OCI-LY7 (cell line): ENCODE measurements around the gene STAT4.

ENCODE experiments used
- EZH2phosphoT487 ChIP-seq: fragments of 200-600 bp; sonication (generic); IDR thresholded peaks from 2 replicates; pipeline ENCODE4 v1.6.1; 2018; ENCODE audit warnings: low read depth, borderline replicate concordance, mild to moderate bottlenecking, mixed run types, antibody characterized with exemption, low read length, moderate library complexity, mixed read lengths
- TF ChIP-seq, protein P1 (sequence below): fragments of 200-600 bp; sonication (generic); conservative IDR thresholded peaks from 2 replicates; pipeline ENCODE4 v1.5.1; 2014; ENCODE audit warnings: mild to moderate bottlenecking, antibody characterized with exemption, low read length, moderate library complexity, mixed read lengths

DNA sequence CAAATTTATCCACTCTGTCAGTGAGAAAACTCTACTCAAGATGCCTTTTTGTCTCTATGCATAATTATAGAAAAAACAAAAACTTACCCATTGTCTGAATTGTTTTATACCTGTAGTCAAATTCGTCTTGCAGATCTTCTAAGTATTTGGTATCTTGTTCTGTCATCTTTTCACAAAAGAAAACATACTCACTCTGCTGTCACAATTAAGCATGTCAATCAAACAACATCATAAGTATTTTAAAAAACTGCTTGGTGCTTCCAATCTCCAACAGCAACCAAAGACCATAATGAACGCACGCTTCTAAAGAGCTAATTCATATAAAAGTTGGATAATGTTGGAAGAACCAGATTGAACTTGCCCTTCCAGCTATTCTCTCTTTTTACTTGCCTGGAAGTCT, 81.2 kb downstream of the STAT4 start:
- TF ChIP-seq, protein P1, sequence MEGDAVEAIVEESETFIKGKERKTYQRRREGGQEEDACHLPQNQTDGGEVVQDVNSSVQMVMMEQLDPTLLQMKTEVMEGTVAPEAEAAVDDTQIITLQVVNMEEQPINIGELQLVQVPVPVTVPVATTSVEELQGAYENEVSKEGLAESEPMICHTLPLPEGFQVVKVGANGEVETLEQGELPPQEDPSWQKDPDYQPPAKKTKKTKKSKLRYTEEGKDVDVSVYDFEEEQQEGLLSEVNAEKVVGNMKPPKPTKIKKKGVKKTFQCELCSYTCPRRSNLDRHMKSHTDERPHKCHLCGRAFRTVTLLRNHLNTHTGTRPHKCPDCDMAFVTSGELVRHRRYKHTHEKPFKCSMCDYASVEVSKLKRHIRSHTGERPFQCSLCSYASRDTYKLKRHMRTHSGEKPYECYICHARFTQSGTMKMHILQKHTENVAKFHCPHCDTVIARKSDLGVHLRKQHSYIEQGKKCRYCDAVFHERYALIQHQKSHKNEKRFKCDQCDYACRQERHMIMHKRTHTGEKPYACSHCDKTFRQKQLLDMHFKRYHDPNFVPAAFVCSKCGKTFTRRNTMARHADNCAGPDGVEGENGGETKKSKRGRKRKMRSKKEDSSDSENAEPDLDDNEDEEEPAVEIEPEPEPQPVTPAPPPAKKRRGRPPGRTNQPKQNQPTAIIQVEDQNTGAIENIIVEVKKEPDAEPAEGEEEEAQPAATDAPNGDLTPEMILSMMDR: no peak
- TF ChIP-seq EZH2phosphoT487: no peak
